Activated T-cell treated with anti-CD3 and anti-CD28 coated beads, Interleukin-2, amount 50 U/mL, for 72 hours (primary cell): Measurements from ENCODE around the gene RPS19BP1. TPM values are rescaled to one million over a fixed set of nuclear protein-coding genes. Genes with fewer than 3 reads are reported as not detected.
"Not testable (repeated sequence)": the region's sequence is repeated elsewhere in the genome, so short reads cannot be mapped to it uniquely, and the experiment has no call there.

ENCODE experiments used
- ATAC-seq, 2 donors: fragments of 150-1000 bp; cut with Tn5 transposase; replicated peaks in 1 of 2; 2 replicates each; pipeline ENCODE4 v1.10.0; 2021; ENCODE audit warnings: moderate library complexity in 2 of 2, mild to moderate bottlenecking in 1 of 2
- DNase-seq, 2 donors: peaks; one replicate each; pipeline ENCODE4 v3.0.0; 2021 to 2022; ENCODE audit warnings: mixed read lengths in 1 of 2
- H3K27ac Mint-ChIP-seq: one replicate; pipeline ENCODE4 v1.8.0; 2022; ENCODE audit warnings: mild to moderate bottlenecking, moderate library complexity, mixed read lengths
- H3K27me3 Mint-ChIP-seq: one replicate; pipeline ENCODE4 v1.8.0; 2022; ENCODE audit warnings: low read depth, mixed read lengths
- H3K36me3 Mint-ChIP-seq, 2 donors: one replicate each; pipeline ENCODE4 v1.8.0; 2022; ENCODE audit warnings: mixed read lengths in 2 of 2, mild to moderate bottlenecking in 1 of 2; ENCODE audit not compliant: insufficient read depth in 2 of 2
- H3K4me1 Mint-ChIP-seq: one replicate; pipeline ENCODE4 v1.8.0; 2022; ENCODE audit warnings: low read depth, mixed read lengths
- H3K4me3 Mint-ChIP-seq, 2 donors: one replicate each; pipeline ENCODE4 v1.8.0; 2022; ENCODE audit warnings: mild to moderate bottlenecking in 2 of 2, mixed read lengths in 2 of 2, moderate library complexity in 2 of 2
- H3K9me3 Mint-ChIP-seq, 2 donors: one replicate each; pipeline ENCODE4 v1.8.0; 2022; ENCODE audit warnings: mixed read lengths in 2 of 2
- total RNA-seq, 2 donors: library from RNA; stranded (reverse); gene quantifications; one replicate each; pipeline ENCODE4 v1.2.3, GENCODE V29; 2022

Gene RPS19BP1
- total RNA-seq, 2 donors from 2014 or later, result 78.3 to 82.0 TPM

DNA sequence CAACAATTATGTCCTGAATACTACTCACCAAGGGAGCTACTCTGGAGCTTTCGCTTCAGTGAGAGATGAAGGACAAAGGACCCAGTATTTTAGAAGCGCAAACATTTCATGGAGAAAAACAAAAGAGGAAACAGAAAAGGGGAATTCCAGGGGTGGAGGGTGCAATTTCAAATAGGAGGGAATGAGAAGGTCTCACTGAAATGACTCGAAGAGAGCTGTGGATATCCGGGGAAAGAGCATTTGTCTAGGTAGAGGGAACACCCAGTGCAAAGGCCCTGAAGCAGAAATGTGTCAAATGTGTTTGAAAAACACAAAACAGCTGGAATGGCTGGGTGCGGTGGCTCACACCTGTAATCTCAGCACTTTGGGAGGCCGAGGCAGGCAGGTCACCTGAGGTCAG, 2.4 kb downstream of the RPS19BP1 start:
- no peaks in the 10 kb centered on the region for H3K27me3 Mint-ChIP-seq
- DNase-seq (no peak), ATAC-seq (no peak)
- peak overlapping the region; percentile 2 for H3K27ac Mint-ChIP-seq
- H3K9me3 Mint-ChIP-seq, result no peaks in the 10 kb centered on the region
- H3K36me3 Mint-ChIP-seq, result peaks cover 0 to 18% of the 10 kb centered on the region in 2 donors
- H3K4me1 Mint-ChIP-seq, result peaks cover 76% of the 10 kb centered on the region
- H3K4me3 Mint-ChIP-seq, result peak overlapping the region; percentile 81 to 90

DNA sequence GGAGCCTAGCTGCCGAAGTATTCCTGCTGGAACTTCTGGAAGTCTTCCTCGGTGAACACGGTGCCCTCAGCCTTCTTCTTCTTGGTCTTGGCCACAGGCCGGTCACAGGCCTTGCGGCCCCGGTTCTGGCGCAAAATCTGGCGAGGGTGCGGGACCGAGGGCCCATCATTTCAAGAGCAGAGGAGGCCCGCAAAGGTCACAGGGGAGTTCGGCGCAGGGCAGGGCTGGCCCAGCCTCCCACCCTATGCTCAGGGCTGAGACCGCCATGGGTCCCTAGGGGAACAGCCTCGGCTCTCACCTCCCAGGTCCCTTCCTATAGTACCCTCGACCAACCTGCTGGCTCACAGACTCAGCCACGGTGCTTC, 3.1 kb downstream of the RPS19BP1 start:
- Mint-ChIP-seq H3K4me1 (peaks cover 80% of the 10 kb centered on the region), H3K27ac (peak overlapping the region; percentile 79), H3K27me3 (no peaks in the 10 kb centered on the region), H3K4me3 (peak overlapping the region; percentile 81 to 90), H3K36me3 (peaks cover 3 to 23% of the 10 kb centered on the region in 2 donors), H3K9me3 (no peaks in the 10 kb centered on the region)
- ATAC-seq (no peak), DNase-seq (no peak)

DNA sequence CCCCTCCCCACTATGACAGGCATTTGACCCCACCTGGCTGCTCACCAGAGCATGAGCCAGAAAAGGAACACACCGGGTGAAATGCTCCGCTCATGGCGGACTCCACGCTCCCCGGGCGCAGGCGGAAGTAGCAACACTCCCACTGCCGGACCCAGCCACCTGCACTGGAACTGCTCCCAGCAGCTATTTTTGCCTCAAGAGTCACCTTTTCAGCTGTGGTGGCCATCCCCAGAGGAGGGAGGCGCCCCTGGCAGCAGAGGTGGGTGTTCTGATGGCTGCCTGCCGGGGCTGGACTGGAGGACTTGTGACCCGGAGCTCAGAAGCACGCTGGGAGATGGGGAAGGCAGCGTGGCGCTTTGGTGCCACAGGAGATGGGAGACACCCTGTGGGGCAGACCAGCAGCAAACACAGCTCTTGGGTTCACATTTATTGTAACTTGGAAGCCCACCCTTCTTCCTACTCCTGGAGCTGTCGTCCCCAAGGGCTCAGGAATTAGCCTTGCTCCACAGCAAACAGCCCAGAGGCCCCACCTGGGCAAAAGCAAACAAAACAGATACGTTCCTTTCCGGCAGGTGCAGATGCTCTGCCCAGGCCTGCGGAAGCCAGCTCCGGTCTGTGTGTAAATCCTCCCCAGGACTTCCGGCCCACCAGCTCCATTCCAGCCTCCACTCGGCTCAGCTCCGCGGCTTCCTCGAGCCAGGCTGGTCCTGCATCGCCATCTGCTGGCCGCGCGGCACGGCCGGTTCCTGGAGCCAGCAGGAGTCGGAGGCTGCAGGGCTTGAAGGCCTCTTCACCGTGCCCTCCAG, 3.7 kb downstream of the RPS19BP1 start:
- Mint-ChIP-seq H3K36me3 (peaks cover 6 to 28% of the 10 kb centered on the region in 2 donors), H3K27me3 (no peaks in the 10 kb centered on the region), H3K27ac (peak overlapping the region; percentile 79), H3K4me1 (peaks cover 83% of the 10 kb centered on the region), H3K4me3 (peak overlapping the region; percentile 81 to 90), H3K9me3 (no peaks in the 10 kb centered on the region)
- DNase-seq (peak; percentile 89 to 93), ATAC-seq (peak; percentile 14 to 44)

DNA sequence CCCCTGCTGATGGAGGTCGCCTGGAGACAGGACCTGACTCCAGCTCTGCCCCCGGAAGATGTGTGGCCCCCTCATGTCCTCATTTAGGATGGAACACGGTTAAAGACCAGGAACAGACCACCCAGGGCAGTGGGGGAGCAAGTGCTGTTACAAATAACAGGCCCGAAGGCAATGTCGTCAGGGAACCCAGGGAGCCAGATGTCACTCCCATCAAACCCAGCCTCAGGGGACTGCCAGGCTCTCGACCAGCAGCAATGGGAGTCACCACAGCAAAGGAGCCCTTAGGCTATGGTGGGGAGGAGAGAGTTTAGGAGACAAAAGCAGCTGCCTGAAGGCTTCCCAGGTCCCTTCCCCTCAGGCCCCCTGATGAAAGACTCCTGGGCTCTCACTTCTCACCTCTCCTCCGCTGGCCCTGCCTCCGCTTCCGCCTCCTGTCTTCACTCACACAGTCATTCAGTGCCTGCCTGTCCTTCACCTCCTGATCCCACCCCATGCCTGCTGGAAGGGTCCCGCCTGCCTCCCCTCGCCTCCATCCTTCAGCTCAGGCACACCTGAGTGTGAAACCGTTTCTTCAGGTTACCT, 4.4 kb downstream of the RPS19BP1 start:
- H3K27ac Mint-ChIP-seq, result peak overlapping the region; percentile 79
- no peak for ATAC-seq
- no peaks in the 10 kb centered on the region for H3K9me3 Mint-ChIP-seq
- peaks cover 9 to 31% of the 10 kb centered on the region in 2 donors for H3K36me3 Mint-ChIP-seq
- DNase-seq, result peak in 1 of 2 donors; percentile 16
- H3K4me1 Mint-ChIP-seq, result peaks cover 88% of the 10 kb centered on the region
- H3K27me3 Mint-ChIP-seq, result no peaks in the 10 kb centered on the region
- H3K4me3 Mint-ChIP-seq, result peak overlapping the region; percentile 81 to 90

DNA sequence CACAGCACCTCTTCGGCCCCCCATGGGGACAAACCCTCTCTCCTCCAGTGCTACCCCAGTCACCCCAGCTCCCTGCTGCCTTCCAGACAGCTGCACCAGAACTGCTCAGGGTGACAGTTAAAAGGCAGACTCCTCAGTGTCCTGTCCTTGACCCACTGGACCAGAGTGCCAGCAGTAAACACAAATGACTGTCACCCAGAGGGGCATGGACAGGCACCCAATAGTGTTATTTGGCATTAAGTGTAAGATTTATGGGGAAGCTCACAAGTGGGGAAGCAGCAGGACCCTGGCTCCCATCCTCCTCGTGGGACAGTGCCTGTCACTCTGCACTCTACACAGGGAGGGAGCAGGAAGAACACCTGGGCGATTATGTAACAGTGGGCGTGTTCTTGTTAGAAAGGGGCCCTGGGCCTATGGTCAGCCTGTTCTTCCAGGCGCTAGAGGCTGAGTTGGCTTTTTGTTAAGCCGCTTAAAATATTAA, 5.0 kb downstream of the RPS19BP1 start:
- Mint-ChIP-seq H3K9me3 (no peaks in the 10 kb centered on the region), H3K27ac (peak overlapping the region; percentile 91), H3K36me3 (peaks cover 12 to 38% of the 10 kb centered on the region in 2 donors), H3K27me3 (no peaks in the 10 kb centered on the region), H3K4me3 (peak overlapping the region; percentile 40 to 90), H3K4me1 (peaks cover 94% of the 10 kb centered on the region)
- DNase-seq, result no peak
- no peak for ATAC-seq

- peak overlapping the region; percentile 59 for H3K27ac Mint-ChIP-seq
- H3K4me1 Mint-ChIP-seq, result peaks cover 98% of the 10 kb centered on the region
- peak overlapping the region in 1 of 2 donors; percentile 25 for H3K4me3 Mint-ChIP-seq
- H3K27me3 Mint-ChIP-seq, result no peaks in the 10 kb centered on the region
- H3K36me3 Mint-ChIP-seq, result peaks cover 20 to 45% of the 10 kb centered on the region in 2 donors
- DNase-seq (peak; percentile 34 to 36), ATAC-seq (peak; percentile 10 to 13)
- H3K9me3 Mint-ChIP-seq, result no peaks in the 10 kb centered on the region
Observed at GRCh38 chr22:39526736-39527171, 5.8 kb downstream of the RPS19BP1 start.

DNA sequence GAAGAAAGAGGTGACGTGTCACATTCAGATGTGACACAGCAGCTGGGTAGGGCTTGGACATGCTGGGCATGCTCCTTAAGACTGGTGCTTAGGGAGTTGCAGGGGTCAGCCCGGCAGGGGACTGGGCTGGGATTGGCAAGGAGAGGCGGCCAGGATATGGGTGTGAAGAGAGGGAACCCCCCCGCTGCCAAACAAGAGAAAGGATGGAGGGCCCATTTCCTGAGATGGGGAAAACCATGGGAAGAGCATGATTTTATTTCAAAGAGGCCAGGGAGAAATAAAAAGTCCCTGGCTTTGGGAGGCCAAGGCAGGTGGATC, 6.9 kb downstream of the RPS19BP1 start:
- ATAC-seq, result peak in 1 of 2 donors; percentile 4
- Mint-ChIP-seq H3K27me3 (no peaks in the 10 kb centered on the region), H3K4me1 (peaks cover 90% of the 10 kb centered on the region), H3K36me3 (peaks cover 28 to 51% of the 10 kb centered on the region in 2 donors), H3K27ac (peak overlapping the region; percentile 90), H3K9me3 (no peaks in the 10 kb centered on the region), H3K4me3 (peak overlapping the region; percentile 28 to 29)
- DNase-seq, result no peak

GRCh38 chr22:39524753-39525657, 7.5 kb downstream of the RPS19BP1 start:
- DNase-seq (peak in 1 of 2 donors; percentile 23), ATAC-seq (peak in 1 of 2 donors; percentile 9)
- Mint-ChIP-seq H3K9me3 (no peaks in the 10 kb centered on the region), H3K4me3 (peak overlapping the region; percentile 7 to 64), H3K27me3 (no peaks in the 10 kb centered on the region), H3K4me1 (peaks cover 84% of the 10 kb centered on the region), H3K27ac (peak overlapping the region; percentile 90), H3K36me3 (peaks cover 30 to 51% of the 10 kb centered on the region in 2 donors)

DNA sequence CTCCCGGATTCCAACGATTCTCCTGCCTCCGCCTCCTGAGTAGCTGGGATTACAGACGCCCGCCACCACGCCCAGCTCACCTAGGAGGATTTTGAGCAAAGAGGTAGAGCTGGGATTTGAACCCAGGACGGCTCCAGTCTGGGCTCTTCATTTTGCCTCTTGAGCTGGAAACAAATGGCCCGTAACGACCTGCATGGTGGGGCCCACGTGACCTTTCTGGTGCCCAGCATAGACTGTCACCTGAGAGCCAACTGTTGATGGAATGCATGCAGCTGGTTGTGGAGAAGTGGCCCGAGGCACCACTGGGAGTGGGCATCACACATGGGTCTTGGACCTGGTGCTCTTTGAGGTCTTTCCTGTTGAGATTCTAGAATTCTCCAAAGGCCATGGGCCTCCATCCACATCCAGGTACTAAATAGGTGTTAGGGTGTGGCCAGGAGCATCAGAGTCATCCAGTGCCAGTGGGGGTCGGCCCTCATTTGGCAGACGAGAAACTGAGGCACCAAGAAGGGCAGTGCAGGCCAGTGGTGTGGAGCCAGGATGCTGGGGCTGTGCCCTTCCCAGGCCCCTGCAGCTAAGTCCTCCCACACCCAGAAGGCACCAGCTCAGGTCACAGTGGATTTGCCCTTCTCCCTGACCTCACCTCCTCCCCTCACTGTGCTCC, 8.3 kb downstream of the RPS19BP1 start:
- ATAC-seq (peak in 1 of 2 donors; percentile 2), DNase-seq (peak; percentile 29 to 42)
- Mint-ChIP-seq H3K4me3 (peak overlapping the region; percentile 64 to 90), H3K4me1 (peaks cover 77% of the 10 kb centered on the region), H3K27me3 (no peaks in the 10 kb centered on the region), H3K27ac (peak overlapping the region; percentile 90), H3K9me3 (no peaks in the 10 kb centered on the region), H3K36me3 (peaks cover 30 to 48% of the 10 kb centered on the region in 2 donors)

GRCh38 chr22:39522567-39523300, 9.8 kb downstream of the RPS19BP1 start:
- peak overlapping the region; percentile 90 to 91 for H3K4me3 Mint-ChIP-seq
- H3K9me3 Mint-ChIP-seq, result no peaks in the 10 kb centered on the region
- DNase-seq (peak; percentile 38 to 62), ATAC-seq (peak; percentile 1)
- H3K27ac Mint-ChIP-seq, result peak overlapping the region; percentile 99
- H3K27me3 Mint-ChIP-seq, result no peaks in the 10 kb centered on the region
- peaks cover 71% of the 10 kb centered on the region for H3K4me1 Mint-ChIP-seq
- peaks cover 30 to 48% of the 10 kb centered on the region in 2 donors for H3K36me3 Mint-ChIP-seq

GRCh38 chr22:39522091-39522490, 10.5 kb downstream of the RPS19BP1 start:
- Mint-ChIP-seq H3K27ac (peak overlapping the region; percentile 99), H3K4me1 (peaks cover 65% of the 10 kb centered on the region), H3K4me3 (peak overlapping the region; percentile 90 to 91), H3K36me3 (peaks cover 30 to 46% of the 10 kb centered on the region in 2 donors)
- H3K27me3 Mint-ChIP-seq, H3K9me3 Mint-ChIP-seq, DNase-seq, ATAC-seq: not testable (repeated sequence)
